ENCODE measurements around the gene SLC11A1.

SLC11A1 gene

DNA sequence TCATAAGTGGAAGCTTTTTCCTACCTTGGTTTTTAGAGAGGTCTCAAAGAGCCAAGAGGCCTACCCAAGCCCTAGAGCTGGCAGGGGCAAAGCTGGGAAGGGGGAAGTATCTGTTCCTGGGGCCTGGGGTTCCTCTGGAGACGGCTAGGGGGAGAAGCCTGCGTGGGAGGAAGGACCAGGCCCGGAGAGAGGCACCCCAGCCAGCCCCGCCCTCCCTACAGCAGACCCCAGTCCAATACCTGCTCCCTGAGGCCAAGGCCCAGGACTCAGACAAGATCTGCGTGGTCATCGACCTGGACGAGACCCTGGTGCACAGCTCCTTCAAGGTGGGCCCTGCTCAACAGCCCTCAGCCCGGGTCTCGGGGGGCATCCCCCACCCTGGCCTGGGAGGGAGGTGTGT, 19.8 kb downstream of the SLC11A1 start:
- DNase-seq (ENCODE audit: low read depth, low spot score): no peak
- TF ChIP-seq SUZ12 (IDR thresholded peaks at IDR 0.05; ENCODE audit: extremely low read depth, insufficient read depth, insufficient read length) (no peak), YY1 (IDR thresholded peaks at IDR 0.05; ENCODE audit: insufficient read depth, insufficient read length) (no peak), ZNF274 (IDR thresholded peaks at IDR 0.05; ENCODE audit: low read depth, low read length) (no peak)
- Histone ChIP-seq H3K4me3 (ENCODE audit: insufficient read length, low read depth) (no peak overlapping the region), H3K36me3 (ENCODE audit: insufficient read depth, insufficient read length, low read length) (peaks cover 39% of the 10 kb centered on the region), H3K9ac (ENCODE audit: insufficient read length, low read depth) (peak overlapping the region; percentile 29), H3K27me3 (ENCODE audit: insufficient read depth, insufficient read length) (peaks cover 20% of the 10 kb centered on the region), H3K4me1 (ENCODE audit: insufficient read depth, insufficient read length) (peaks cover 18% of the 10 kb centered on the region), H3K9me3 (ENCODE audit: insufficient read depth, low read length) (no peaks in the 10 kb centered on the region)

GRCh38 chr2:218402491-218402901, 20.4 kb downstream of the SLC11A1 start:
- DNase-seq (ENCODE audit: low read depth, low spot score): no peak
- Histone ChIP-seq H3K27me3 (ENCODE audit: insufficient read depth, insufficient read length) (peaks cover 14% of the 10 kb centered on the region), H3K9ac (ENCODE audit: insufficient read length, low read depth) (peak overlapping the region; percentile 37), H3K36me3 (ENCODE audit: insufficient read depth, insufficient read length, low read length) (peaks cover 39% of the 10 kb centered on the region), H3K9me3 (ENCODE audit: insufficient read depth, low read length) (no peaks in the 10 kb centered on the region), H3K4me3 (ENCODE audit: insufficient read length, low read depth) (no peak overlapping the region), H3K4me1 (ENCODE audit: insufficient read depth, insufficient read length) (peaks cover 20% of the 10 kb centered on the region)
- TF ChIP-seq YY1 (IDR thresholded peaks at IDR 0.05; ENCODE audit: insufficient read depth, insufficient read length): no peak

GRCh38 chr2:218402911-218403411, 20.9 kb downstream of the SLC11A1 start:
- Histone ChIP-seq H3K27me3 (ENCODE audit: insufficient read depth, insufficient read length) (peaks cover 9% of the 10 kb centered on the region), H3K4me1 (ENCODE audit: insufficient read depth, insufficient read length) (peaks cover 23% of the 10 kb centered on the region), H3K9me3 (ENCODE audit: insufficient read depth, low read length) (no peaks in the 10 kb centered on the region), H3K4me3 (ENCODE audit: insufficient read length, low read depth) (no peak overlapping the region), H3K9ac (ENCODE audit: insufficient read length, low read depth) (peak overlapping the region; percentile 37), H3K36me3 (ENCODE audit: insufficient read depth, insufficient read length, low read length) (peaks cover 39% of the 10 kb centered on the region)
- no peak for DNase-seq (ENCODE audit: low read depth, low spot score)
- TF ChIP-seq ZNF274 (IDR thresholded peaks at IDR 0.05; ENCODE audit: low read depth, low read length) (no peak), YY1 (IDR thresholded peaks at IDR 0.05; ENCODE audit: insufficient read depth, insufficient read length) (no peak), SUZ12 (IDR thresholded peaks at IDR 0.05; ENCODE audit: extremely low read depth, insufficient read depth, insufficient read length) (no peak)

DNA sequence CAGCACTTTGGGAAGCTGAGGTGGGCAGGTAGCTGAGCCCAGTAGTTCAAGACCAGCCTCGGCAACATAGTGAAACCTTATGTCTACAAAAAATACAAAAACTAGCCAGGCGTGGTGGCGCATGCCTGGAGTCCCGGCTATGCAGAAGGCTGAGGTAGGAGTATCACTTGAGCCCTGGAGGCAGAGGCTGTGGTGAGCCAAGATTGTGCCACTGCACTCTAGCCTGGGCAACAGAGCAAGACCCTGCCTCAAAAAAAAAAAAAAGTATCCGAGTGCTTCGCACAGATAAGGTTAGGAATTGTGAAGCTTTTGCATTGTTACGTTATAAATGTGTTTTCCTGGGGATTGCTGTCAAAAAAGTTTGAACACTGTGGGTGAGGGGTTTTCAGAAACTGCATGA, 21.7 kb downstream of the SLC11A1 start:
- TF ChIP-seq ZNF274 (IDR thresholded peaks at IDR 0.05; ENCODE audit: low read depth, low read length): no peak
- TF ChIP-seq SUZ12 (IDR thresholded peaks at IDR 0.05; ENCODE audit: extremely low read depth, insufficient read depth, insufficient read length): no peak
- TF ChIP-seq YY1 (IDR thresholded peaks at IDR 0.05; ENCODE audit: insufficient read depth, insufficient read length): no peak
- H3K9ac ChIP-seq (ENCODE audit: insufficient read length, low read depth): no peak overlapping the region
- H3K27me3 ChIP-seq (ENCODE audit: insufficient read depth, insufficient read length): peaks cover 2% of the 10 kb centered on the region
- DNase-seq (ENCODE audit: low read depth, low spot score): no peak
- peaks cover 39% of the 10 kb centered on the region for H3K36me3 ChIP-seq (ENCODE audit: insufficient read depth, insufficient read length, low read length)
- peaks cover 23% of the 10 kb centered on the region for H3K4me1 ChIP-seq (ENCODE audit: insufficient read depth, insufficient read length)
- no peak overlapping the region for H3K4me3 ChIP-seq (ENCODE audit: insufficient read length, low read depth)
- no peaks in the 10 kb centered on the region for H3K9me3 ChIP-seq (ENCODE audit: insufficient read depth, low read length)

DNA sequence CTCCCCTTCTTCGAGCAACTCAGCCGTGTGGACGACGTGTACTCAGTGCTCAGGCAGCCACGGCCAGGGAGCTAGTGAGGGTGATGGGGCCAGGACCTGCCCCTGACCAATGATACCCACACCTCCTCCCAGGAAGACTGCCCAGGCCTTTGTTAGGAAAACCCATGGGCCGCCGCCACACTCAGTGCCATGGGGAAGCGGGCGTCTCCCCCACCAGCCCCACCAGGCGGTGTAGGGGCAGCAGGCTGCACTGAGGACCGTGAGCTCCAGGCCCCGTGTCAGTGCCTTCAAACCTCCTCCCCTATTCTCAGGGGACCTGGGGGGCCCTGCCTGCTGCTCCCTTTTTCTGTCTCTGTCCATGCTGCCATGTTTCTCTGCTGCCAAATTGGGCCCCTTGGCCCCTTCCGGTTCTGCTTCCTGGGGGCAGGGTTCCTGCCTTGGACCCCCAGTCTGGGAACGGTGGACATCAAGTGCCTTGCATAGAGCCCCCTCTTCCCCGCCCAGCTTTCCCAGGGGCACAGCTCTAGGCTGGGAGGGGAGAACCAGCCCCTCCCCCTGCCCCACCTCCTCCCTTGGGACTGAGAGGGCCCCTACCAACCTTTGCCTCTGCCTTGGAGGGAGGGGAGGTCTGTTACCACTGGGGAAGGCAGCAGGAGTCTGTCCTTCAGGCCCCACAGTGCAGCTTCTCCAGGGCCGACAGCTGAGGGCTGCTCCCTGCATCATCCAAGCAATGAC, 22.4 kb downstream of the SLC11A1 start:
- Histone ChIP-seq H3K4me1 (ENCODE audit: insufficient read depth, insufficient read length) (peaks cover 23% of the 10 kb centered on the region), H3K9ac (ENCODE audit: insufficient read length, low read depth) (peak overlapping the region; percentile 72), H3K9me3 (ENCODE audit: insufficient read depth, low read length) (no peaks in the 10 kb centered on the region), H3K36me3 (ENCODE audit: insufficient read depth, insufficient read length, low read length) (peaks cover 39% of the 10 kb centered on the region), H3K27me3 (ENCODE audit: insufficient read depth, insufficient read length) (no peaks in the 10 kb centered on the region), H3K4me3 (ENCODE audit: insufficient read length, low read depth) (no peak overlapping the region)
- TF ChIP-seq YY1 (IDR thresholded peaks at IDR 0.05; ENCODE audit: insufficient read depth, insufficient read length) (no peak), SUZ12 (IDR thresholded peaks at IDR 0.05; ENCODE audit: extremely low read depth, insufficient read depth, insufficient read length) (no peak), ZNF274 (IDR thresholded peaks at IDR 0.05; ENCODE audit: low read depth, low read length) (no peak)
- DNase-seq (ENCODE audit: low read depth, low spot score): no peak

GRCh38 chr2:218405086-218405745, 23.1 kb downstream of the SLC11A1 start:
- H3K4me1 ChIP-seq (ENCODE audit: insufficient read depth, insufficient read length): peaks cover 23% of the 10 kb centered on the region
- peaks cover 39% of the 10 kb centered on the region for H3K36me3 ChIP-seq (ENCODE audit: insufficient read depth, insufficient read length, low read length)
- TF ChIP-seq YY1 (IDR thresholded peaks at IDR 0.05; ENCODE audit: insufficient read depth, insufficient read length) (no peak), SUZ12 (IDR thresholded peaks at IDR 0.05; ENCODE audit: extremely low read depth, insufficient read depth, insufficient read length) (no peak), ZNF274 (IDR thresholded peaks at IDR 0.05; ENCODE audit: low read depth, low read length) (no peak)
- H3K27me3 ChIP-seq (ENCODE audit: insufficient read depth, insufficient read length): no peaks in the 10 kb centered on the region
- peak overlapping the region; percentile 72 for H3K9ac ChIP-seq (ENCODE audit: insufficient read length, low read depth)
- peak overlapping the region; percentile 48 for H3K4me3 ChIP-seq (ENCODE audit: insufficient read length, low read depth)
- no peaks in the 10 kb centered on the region for H3K9me3 ChIP-seq (ENCODE audit: insufficient read depth, low read length)
- no peak for DNase-seq (ENCODE audit: low read depth, low spot score)

- peaks cover 39% of the 10 kb centered on the region for H3K36me3 ChIP-seq (ENCODE audit: insufficient read depth, insufficient read length, low read length)
- TF ChIP-seq SUZ12 (IDR thresholded peaks at IDR 0.05; ENCODE audit: extremely low read depth, insufficient read depth, insufficient read length) (no peak), YY1 (IDR thresholded peaks at IDR 0.05; ENCODE audit: insufficient read depth, insufficient read length) (no peak), ZNF274 (IDR thresholded peaks at IDR 0.05; ENCODE audit: low read depth, low read length) (no peak)
- peaks cover 23% of the 10 kb centered on the region for H3K4me1 ChIP-seq (ENCODE audit: insufficient read depth, insufficient read length)
- peak overlapping the region; percentile 48 for H3K4me3 ChIP-seq (ENCODE audit: insufficient read length, low read depth)
- H3K9ac ChIP-seq (ENCODE audit: insufficient read length, low read depth): peak overlapping the region; percentile 72
- no peak for DNase-seq (ENCODE audit: low read depth, low spot score)
- no peaks in the 10 kb centered on the region for H3K9me3 ChIP-seq (ENCODE audit: insufficient read depth, low read length)
- H3K27me3 ChIP-seq (ENCODE audit: insufficient read depth, insufficient read length): no peaks in the 10 kb centered on the region
Measured at GRCh38 chr2:218405746-218406208, 23.7 kb downstream of the SLC11A1 start.
